HG02870 (cell line): Measurements from ENCODE around the gene METRNL.
"Not testable (repeated sequence)": the region's sequence is repeated elsewhere in the genome, so short reads cannot be mapped to it uniquely, and the experiment has no call there.

Experiments
- ATAC-seq: cut with Tn5 transposase; IDR thresholded peaks from one replicate; pipeline ENCODE4 v1.9.1; 2021; ENCODE audit warnings: mild to moderate bottlenecking, moderate library complexity; ENCODE audit not compliant: unreplicated experiment

METRNL gene

DNA sequence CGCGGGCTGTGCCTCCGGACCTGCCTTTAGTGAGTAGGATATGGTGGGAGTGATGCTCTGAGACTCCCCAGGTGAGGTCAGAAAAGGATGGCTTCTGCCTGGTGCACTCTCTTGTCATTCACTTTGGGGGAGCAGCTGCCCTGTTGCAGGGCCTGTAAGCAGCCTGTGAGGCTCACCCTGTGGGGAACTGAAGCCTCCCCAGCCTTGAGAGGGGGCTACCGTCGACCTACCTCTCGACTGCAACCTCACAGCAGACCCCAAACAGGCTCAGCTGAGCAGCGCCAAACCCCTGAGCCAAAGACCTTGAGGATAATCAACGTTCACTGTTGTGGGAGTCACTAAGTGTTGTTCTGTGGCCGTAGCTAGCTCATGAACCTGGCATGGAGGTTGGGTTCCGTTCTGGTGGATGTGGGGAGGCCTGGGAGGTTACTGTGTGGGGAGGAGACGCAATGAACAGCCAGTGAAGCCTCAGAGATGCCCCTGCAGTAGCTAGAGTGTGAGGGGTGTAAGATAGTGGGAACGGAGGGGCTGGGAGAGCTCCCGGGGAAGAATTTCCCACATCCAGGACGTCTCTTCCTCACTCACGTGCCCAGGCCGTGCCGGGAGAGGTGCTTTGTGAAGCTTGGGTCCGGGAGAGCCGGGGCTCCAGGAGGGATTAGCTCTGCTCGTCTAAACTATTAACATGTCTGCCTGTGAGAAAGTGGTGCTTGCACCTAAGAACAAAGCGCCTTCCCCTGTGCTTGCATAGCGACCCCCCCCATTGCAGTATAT lies 38.8 kb downstream of the METRNL start:
- ATAC-seq = no peak

DNA sequence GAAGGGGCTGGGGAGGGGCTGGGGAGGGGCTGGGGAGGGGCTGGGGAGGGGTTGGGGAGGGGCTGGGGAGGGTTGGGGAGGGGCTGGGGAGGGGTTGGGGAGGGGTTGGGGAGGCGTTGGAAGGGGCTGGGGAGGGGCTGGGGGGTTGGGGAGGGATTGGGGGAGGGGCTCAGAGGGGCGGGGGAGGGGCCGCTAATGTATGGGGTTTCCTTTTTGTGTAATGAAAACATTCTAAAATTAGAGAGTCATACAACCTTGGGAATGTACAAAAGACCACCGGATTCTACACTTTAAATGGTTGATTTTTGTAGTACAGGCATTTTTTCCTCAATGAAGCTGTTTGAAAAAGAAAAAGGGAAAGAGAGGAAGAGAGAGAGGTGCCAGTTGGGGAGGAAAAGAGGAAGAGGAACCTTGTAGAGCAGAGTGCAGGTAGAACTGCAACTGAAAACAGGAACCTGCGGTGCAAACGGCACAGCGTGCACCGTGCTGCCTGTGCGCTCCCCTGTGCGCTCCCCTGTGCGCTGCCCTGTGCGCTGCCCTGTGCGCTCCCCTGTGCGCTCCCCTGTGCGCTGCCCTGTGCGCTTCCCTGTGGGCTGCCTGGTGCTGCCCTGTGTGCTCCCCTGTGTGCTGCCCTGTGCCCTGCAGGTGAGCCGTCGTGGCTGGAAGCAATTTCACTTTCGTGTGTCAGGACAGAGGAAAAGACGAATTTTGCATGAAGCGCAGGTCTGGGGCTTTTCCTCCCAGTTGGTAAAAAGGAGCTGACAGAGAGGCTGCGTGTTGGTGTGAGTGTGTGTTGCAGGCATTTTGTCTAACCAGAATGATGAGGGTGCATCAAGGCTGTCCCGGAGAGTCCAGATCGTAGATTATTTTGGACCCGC lies 40.8 kb downstream of the METRNL start:
- no peak for ATAC-seq

DNA sequence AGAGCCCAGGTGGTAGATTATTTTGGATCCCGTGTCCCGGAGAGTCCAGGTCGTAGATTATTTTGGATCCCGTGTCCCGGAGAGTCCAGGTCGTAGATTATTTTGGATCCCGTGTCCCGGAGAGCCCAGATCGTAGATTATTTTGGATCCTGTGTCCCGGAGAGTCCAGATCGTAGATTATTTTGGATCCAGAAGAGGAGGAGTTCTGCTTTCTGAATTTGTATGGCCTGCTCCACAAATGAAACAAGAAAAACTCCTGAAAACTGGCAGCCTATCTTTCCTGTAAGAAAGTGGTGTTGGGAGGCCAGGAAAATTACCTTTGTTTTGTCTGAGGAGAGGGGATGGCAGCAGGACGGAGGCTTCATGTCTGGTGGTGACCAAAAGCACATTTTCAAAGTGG lies 42.1 kb downstream of the METRNL start:
- not testable (repeated sequence) for ATAC-seq

DNA sequence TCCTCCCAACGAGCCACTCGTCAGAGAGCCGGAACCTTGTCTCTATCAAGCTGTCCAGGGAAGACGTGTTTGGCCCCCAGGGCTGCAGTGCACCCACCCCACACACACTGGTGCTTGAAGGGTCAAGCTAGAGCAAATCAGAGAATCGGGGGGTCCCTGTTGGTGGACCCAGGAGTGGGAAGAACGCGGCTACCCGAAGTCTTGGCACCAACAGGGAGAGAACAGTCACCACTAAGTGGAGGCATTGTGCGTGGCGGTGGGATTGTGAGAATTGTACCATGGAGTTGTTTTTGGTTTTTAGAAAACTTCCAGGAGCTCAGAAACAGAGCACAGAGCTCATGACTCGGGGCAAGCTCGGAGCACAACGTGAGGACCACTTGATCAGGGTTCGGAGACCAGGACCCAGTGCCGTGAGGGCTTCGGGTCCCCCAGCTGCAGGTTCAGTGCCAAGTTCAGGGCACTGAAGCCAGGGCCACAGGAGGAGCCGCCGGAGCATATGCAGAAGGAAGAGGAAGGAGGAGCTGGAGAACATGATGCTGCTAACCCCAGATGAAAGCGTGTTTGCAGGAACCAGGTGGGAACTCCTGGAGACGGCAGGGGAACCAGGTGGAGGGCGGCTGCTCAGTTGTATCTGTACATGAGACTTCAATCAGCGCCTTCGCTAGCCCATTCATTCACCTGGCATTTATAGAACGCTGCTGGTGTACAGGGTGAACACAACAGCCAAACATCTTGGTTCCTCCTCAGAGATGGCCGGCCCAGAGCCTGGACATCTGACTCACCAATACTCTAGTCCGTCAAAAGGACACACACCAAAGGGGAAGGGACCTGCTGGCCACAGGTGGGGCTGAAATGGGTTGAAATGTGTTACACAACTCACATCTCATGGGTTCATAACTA lies 42.8 kb downstream of the METRNL start:
- ATAC-seq = no peak

DNA sequence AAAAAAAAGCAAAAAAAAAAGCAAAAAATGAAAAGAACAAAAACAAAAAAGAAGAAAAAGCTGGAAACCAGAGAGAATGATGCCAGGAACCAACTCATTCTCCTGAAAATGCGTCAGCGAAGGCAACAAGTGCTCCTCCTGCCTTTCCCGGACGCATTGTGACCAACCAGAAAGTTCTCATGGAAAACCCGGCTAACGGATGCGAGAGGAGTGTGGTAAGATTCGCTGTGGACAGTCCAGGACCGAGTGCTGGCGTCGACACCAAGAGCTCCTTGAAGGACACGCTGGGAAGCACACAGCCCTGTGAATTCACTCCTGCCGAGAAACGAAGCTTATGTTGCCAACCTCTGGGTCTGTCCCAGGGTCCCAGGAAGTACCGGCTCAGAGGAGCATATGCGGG lies 43.4 kb downstream of the METRNL start:
- no peak for ATAC-seq

DNA sequence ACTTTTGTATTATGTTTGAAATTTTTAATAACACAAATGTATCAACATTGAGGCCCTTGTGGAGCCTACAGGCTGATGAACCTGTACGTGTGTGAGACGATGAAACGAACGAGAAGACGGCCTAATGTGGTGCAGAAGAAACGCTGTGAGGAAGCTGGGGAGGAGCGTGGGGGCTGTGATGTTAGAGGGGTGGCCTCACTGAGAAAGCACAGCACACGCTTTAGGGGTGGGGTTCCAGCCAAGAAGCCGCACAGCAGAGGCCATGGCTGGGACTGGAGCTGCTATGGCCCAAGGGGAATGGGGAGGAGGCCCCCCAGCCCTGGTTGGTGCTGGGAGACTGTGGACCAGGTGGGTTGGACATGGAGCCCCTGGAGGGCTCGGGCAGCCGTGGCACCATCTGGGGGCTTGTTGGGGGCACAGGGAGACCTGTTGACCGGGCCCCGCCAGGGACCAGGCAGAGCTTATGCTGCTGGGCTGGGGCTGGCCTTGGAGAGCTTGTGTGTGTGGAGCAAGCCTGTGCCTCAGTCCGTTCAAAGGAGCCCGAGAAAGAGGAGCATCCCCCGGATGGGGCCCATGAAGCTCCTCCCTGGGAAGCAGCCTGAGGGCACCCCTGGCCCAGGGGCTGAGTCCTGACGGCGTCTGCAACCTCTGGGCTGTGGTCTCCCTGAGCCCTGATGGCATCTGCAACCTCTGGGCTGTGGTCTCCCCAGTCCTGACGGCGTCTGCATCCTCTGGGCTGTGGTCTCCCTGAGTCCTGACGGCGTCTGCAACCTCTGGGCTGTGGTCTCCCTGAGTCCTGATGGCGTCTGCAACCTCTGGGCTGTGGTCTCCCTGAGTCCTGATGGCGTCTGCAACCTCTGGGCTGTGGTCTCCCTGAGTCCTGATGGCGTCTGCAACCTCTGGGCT lies 44.7 kb downstream of the METRNL start:
- ATAC-seq = no peak

DNA sequence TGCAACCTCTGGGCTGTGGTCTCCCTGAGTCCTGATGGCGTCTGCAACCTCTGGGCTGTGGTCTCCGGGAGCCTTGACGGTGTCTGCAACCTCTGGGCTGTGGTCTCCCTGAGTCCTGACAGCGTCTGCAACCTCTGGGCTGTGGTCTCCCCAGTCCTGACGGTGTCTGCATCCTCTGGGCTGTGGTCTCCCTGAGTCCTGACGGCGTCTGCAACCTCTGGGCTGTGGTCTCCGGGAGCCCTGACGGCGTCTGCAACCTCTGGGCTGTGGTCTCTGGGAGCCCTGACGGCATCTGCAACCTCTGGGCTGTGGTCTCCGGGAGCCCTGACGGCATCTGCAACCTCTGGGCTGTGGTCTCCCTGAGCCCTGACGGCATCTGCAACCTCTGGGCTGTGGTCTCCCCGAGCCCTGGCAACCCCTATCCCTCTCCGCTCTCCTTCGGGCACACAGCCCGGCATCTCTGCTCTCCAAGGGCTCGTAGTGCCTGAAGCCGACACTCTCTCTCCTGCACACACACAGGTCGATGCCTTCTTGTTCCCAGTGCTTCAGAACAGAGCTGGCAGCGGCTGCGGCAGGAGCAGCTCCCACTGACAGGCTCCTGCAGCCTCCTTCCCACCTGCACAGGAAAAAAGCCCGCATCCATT lies 45.6 kb downstream of the METRNL start:
- no peak for ATAC-seq

DNA sequence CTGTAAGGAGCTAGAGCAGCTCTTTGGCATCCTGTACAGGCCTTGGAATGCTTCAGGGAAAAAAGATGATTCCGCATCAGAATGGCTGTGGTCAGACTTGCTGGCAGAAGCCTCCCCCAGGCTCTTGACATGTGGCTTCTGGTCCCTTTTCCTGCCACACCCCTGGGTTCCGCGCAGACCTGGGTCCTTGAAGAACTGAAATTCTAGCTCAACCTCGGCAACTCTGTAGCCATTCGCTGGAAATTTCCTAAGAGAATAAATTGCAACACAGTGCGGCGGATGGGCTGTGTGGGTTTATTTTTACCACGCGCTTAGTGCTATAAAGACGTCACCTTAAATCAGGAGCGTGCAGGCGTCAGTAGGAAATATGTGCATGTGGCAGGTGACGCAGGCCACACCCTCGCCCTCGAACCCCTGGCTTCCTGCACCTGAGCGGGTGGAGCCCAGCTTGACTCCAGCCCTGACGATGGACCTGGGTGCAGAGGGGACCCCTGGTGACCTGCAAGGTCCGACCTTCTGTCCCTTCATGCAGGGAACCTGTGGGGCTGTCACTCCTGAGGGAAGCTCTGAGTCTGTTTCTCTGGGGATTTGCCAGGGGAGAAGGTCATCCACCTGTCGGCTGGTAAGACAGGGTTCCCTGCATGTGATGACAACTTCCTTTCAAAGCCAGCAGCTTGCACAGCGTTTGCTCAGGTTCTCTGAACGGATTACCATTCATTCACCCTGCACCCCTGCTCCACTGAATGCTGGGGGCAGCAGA lies 46.3 kb downstream of the METRNL start:
- ATAC-seq = no peak

DNA sequence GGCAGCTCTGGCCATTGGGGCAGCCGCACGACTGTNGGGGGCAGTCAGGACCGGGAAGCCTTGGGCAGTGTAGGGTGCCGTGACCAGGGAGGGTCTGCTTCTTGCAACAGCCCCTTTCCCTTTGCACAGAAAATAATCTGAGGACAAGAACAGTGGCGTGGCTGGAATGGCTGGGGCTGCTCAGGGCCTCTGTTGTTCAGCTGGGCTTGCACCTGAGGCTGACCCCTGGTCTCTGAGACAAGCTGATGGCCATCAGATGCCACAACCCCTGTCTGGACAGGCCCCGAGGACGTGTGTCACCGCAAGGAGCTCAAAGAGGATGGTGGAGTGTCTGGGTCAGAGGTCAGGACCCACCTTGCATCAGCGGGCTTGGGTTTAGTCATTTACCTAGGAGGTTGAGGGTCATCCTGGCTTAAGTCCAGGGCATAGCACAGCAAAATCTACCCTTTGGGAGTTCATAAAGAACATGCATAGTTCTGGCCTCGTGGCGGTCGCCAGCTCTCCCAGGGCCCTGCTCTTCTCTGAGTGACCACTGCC lies 46.9 kb downstream of the METRNL start:
- no peak for ATAC-seq

DNA sequence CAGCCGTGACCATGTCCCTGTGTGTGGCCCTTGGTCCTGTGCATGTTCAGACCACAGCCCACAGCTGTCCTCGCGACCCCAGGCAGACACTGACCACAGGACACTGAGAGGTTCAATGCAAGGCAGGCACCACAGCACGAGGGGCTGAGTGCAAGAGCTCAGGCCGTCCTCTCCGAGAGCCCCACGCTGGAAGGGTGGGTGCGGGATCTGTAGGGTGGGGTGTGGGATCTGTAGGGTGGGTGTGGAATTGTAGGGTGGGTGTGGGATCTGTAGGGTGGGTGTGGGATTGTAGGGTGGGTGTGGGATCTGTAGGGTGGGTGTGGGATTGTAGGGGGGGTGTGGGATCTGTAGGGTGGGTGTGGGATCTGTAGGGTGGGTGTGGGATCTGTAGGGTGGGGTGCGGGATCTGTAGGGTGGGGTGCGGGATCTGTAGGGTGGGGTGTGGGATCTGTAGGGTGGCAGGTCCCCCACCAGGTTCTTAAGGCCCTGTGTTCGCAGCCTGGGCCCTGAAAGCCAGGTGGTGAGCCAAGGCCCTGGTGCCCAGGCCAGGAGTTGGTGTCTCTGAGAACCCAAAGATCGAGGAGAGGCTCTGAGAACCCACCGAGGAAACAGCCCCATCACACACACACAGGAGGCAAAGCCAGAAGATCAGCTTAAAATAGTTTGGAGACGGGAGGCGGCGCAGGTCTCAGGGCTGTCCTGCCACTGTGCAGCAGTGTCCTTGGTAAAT lies 48.2 kb downstream of the METRNL start:
- no peak for ATAC-seq

DNA sequence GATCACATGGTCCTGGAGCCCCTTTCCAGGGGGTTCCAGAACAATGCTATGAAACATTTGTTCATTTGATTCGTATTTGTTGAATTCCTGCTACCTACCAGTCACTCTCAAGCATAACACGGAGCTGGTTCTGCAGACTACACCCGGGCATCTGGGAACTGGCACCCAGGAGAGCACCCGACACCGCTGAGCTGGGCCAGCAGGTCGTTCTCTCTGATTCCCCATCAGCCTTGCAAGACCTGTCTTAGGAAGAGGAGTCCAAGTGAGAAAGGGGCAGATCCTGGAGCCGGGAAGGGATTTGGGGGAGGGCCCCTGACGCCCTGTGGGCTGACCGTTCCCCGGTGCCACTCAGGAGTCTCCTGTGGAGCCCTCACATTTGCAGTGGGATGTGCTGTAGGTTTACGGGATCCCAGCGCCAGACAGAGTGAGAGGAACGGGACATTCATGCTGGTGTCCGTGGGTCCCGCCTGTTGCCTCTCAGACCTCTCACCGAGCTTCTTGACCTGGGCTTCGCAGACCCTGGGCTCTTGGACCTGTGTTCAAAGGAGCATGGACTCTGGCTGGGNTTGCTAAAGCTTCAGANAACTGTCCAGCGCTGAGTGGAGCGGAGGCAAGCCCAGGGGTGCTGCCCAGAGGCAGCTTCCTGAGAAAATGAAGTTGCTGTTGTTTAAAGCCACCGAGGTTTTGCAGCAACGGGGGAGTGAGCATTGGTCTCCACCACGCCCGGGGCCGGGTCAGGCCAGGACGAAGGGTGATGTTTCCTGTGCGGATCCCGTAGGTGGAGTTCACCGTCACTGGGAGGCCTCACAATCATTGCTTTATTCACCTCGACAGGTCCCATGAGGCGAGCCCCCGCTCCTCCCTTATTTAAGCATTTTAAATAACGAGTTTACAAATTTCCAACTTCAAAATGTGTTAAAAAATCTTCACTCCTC lies 49.2 kb downstream of the METRNL start:
- no peak for ATAC-seq

DNA sequence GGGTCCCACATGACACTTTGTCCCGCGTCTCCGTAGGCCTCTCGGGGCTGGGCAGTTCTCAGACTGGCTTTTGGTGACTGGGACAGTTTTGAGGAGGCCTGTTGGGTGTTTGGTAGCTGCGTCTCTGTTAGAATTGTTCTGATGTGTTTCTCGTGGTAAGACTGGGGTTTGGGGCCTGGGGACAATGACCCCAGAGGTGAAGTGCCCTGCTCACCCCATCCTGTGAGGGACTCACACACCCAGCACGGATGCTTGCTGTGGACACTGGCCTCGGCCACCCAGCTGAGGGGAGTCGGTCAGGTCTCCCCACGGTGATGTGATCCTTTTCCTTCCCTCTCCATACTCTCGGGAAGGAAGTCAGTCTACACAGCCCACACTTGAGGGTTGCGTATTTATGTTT lies 50.3 kb downstream of the METRNL start:
- ATAC-seq = no peak

DNA sequence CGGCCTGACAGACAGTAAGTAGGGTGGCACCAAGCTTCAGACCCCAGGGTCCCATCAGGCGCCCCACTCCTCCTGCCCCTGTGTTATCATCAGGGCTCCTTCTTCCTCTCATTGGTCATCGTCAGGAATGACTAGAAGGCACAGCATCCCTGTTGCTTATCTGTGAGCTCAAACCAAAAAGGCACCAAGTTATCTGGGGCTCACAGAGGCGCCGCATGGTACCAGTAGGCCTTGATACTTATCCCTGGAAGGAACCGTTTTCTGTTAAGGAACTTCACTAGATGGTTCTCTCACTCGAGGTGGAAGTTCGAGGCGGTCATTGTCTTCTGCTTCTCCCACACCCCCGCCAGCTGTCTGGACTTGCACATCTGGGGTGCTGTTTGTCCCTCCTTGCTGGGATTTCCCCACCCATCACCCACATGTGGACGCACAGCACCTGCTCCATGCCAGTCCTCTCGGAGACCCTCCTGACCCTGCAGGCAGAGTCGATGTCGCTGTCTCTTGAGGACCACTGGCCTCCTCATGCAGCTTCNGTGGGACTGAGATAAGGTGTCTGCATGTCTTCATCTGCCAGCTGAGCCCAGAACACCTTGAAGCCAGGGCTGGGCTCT lies 52.1 kb downstream of the METRNL start:
- ATAC-seq = no peak

DNA sequence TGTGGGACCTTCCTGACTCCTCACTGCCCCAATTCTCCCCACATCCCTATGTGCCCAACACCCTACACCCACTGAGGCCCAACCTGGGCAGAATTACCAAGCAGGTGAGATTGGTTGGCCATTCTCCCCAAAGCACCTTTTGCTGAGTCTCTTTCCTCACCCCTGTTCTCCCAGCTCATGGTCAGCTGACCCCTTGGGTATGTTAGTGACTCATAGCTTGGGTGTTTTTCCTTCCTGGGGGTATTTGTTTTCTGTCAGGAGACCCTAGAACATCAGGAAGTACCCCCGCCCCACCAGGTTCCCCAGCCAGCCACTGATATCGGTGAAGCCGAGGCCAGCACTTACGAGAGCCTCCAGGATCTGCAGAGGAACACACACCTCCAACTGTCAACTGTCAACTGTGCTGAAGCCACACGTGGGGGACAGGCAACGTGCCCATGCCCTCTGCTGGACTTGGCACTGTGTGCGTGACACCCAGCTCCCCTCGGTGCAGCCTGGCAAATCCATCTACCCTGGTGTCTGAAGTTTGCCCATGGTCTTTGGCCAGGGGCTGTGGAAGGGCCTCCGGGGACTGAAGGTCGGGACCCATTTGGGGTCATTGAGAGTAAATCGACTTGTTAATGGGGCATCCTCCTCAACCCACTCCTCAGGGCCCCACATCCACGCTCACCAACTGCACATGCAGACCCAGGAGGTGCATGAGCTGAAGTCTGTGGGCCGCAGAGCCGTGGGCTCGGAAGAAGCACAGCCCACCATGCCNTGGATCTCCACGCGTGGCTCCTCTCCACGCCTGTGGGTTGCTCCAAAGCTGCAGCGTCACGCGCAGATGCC lies 53.1 kb downstream of the METRNL start:
- ATAC-seq = no peak

DNA sequence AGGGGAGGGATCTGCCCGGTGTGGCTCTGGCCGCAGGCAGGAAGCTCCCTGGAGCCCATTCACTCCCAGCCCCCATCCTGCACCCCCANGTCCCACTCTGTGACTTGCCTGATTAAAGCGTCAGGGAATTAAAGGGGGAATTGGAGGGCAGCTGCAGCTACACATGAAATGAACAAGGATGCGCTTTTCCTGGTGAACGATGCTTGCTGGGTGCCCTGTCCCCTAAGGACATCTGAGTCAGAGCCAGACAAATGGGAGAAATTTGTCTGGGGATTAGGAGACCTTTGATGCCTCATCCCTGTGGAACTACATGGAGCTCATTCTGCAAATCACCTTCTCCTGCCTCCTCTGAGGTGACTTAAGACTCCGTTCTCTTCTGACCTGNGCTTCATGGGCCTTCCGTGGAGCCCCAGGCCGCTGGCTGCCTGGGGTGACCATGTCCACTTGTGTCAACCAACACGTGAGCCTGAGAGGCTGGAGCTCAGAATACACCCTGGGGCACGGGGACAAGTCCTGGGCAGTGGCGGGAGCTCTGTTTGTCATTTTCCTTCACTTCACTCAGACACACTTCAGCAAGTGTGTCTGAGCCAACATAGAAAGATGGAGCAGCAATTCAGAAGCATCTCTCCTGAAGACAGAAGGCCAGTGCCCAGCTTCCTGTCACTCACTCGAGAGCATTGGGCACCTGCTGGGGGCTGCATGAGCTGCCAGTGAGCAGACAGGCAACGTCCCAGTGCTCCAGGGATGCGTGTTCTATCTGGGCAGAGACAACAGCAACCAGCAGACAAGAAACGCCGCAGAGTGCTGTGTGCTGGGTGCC lies 54.1 kb downstream of the METRNL start:
- ATAC-seq = no peak
